HG02759 (cell line): ENCODE data around the gene C20orf173.
"Not testable (repeated sequence)": the region's sequence is repeated elsewhere in the genome, so short reads cannot be mapped to it uniquely, and the experiment has no call there.

Source experiments
- ATAC-seq: cut with Tn5 transposase; IDR thresholded peaks from one replicate; pipeline ENCODE4 v1.9.1; 2021; ENCODE audit warnings: mild to moderate bottlenecking, moderate library complexity; ENCODE audit not compliant: unreplicated experiment

C20orf173 gene, protein sequence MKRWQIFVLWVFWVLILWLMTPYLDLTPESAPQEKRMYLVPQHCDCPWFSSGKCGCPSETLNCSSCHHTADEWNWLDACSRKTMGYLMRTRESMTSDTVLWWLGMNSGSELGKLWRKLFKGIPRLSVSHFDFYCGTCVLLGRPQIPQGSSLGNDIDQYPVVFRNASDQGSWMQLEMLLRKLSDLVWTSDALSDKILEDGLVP

GRCh38 chr20:35529552-35529951, at the start of gene C20orf173:
Gene C20orf173, minus strand, starts transcription at chr20:35529652. Its CDS starts 279 bp downstream, at chr20:35529373.
- no peak for ATAC-seq

- ATAC-seq: no peak
Measured at GRCh38 chr20:35579196-35579595, 49.7 kb upstream of the C20orf173 start.

GRCh38 chr20:35578469-35578868, 49.0 kb upstream of the C20orf173 start:
- ATAC-seq: no peak

DNA sequence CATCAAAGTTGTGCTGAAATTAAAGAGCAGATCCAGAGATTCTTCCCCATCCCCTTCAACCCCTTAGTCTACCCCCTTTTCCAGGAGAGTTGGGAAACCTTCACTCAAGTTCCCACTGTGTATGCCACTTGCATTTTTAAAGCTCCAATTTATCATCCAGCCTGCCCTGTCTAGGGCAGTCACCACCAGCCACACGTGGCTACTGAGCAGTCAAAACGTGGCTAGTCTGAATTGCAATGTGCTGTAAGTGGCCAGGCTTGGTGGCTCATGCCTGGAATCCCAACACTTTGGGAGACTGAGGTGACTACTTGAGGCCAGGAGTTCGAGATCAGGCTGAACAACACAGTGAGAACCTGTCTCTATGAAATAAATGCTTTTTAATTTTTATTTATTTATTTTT, 47.4 kb upstream of the C20orf173 start:
- no peak for ATAC-seq

DNA sequence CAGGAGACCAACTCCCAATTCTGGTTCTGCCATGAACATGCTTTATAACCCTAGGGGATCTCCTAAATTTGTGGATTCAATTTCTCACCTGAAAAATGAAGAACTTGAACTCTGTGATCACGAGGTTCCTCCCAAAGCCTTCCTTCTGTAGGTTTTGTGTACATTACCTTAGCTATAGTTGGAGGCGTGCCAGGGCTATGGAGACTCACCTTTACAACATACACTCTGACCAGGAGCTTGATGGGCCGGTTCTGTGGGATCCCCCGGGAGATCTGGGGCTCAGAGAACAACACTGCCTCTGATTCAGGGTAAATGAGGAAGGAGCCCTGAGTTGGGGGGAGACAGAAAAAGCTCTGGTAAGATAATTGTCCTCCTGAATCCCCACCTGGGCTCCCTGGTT, 46.5 kb upstream of the C20orf173 start:
- no peak for ATAC-seq

GRCh38 chr20:35572838-35573237, 43.4 kb upstream of the C20orf173 start:
- no peak for ATAC-seq

- ATAC-seq: no peak
Measured at GRCh38 chr20:35571555-35571954, 42.1 kb upstream of the C20orf173 start.

DNA sequence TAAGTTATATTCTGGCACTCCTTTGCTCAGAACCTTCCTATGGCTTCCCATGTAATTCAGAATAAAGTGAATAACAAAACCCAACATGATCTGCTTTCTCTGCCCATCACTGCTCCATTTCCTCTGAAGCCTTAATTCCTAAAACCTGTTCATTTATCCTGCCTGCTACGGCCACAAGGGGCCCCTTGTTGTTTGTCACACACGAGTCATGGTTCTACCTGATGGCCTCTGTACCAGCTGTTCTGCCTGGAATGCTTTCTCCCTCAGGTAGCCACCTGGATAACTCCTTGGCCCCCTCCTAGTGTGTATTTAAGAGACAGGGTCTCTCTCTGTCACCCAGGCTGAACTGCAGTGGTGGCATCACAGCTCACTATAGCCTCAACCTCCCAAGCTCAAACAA, 39.2 kb upstream of the C20orf173 start:
- no peak for ATAC-seq

DNA sequence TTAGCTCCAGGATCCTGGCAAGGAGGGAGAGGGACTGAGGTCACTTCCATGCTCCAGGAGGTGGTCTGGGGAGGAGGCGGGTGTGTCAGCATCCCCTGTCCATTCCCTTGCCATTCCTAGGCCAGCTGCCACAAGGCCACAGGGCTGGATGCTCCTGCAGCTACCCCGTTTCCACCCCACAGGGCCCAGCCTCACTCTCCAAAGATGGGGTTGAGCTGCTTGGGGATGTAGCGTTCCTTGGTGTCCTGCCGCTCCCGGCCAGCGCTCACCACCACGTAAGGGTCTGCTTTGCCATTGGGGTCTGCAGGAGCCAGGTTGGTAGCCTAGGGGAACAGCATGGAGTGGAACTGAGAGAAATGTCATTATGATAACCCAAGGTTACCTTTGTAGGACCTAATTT, 35.5 kb upstream of the C20orf173 start:
- no peak for ATAC-seq

- ATAC-seq: no peak
Measured at GRCh38 chr20:35563834-35564233, 34.4 kb upstream of the C20orf173 start.

DNA sequence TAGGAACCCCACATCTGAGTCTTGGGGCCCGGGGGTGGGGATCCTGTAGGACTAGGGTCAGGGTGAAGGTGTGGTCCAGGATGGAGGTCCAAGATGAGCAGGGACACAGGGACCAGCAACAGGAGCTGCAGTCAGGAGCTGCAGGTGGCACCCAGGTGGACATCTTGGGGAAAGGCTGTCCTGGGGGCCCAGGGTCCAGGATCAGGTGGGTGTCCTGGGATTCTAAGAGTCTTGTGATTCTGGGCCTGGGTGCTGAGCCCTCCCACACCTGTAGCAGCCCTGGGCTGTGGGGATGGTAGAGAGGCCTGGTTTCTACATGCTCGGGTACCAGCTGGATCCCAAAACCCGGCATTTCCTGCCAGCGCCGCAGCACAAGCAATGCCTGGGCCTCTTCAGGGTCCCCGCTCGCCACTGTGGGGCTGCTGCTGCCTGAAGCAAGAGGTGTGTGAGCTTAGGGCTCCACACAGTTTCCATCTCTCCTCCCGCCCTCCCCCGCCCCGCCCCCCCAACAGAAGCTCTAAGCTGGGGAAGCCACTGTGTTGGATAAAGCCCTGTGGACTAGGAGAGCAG, 33.2 kb upstream of the C20orf173 start:
- ATAC-seq: no peak

DNA sequence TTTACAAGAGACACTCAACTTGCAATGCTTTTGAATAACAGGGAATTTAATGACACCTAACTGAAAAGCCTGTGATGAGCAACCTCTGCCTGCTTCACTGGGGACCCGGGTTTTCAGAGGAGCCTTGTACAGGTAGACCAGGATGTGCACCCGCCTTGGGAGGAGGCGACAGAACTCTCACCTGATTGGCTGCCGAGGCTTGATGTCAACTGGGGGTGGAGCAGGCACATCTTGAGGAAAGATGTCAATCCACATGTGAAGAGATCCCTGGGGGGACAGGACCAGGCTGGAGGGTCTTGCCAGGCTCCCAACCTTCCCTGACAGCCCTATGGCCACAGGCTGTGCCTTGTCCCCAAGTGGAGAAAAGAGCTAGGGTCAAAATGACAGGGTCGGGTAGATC, 32.2 kb upstream of the C20orf173 start:
- ATAC-seq: no peak

DNA sequence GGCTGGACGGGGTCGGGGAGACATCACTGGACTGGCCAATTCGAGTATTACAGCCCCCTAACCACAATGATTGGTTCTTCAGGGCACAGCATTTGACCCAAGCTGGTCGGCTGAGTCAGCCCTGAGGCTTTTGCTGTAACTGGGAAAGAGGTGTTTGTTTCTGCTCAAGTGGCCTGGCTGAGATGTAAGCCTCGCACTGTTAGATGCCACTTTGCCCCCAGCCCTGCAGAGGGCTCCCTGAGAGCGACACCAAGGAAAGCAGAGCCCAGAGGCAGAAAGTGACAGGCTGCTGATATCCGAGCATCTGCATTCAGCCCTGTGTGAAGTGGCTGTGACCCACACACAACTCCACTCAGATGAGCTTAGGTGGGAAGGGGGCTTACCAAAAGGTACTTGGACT, 31.8 kb upstream of the C20orf173 start:
- ATAC-seq: no peak

DNA sequence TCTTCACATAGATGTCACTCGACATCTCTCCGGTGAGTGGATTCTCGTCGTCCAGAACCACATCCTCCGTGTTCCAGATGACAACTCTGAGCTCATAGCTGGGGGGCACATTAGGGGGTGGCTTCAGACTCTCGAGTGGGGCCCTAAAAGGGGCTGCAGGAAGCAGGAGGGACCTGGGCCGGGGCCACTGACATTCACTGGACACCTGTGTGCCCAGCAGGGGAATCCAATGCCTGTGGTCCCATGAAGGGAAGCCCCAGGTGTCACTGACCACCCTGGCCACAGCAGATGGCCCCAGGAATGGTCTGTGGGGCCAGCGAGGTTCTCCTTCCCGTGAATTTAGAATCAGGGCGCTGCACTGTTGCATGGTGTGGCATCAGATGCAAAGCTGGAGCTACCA, 31.1 kb upstream of the C20orf173 start:
- no peak for ATAC-seq

- no peak for ATAC-seq
Measured at GRCh38 chr20:35560105-35560511, 30.7 kb upstream of the C20orf173 start.

DNA sequence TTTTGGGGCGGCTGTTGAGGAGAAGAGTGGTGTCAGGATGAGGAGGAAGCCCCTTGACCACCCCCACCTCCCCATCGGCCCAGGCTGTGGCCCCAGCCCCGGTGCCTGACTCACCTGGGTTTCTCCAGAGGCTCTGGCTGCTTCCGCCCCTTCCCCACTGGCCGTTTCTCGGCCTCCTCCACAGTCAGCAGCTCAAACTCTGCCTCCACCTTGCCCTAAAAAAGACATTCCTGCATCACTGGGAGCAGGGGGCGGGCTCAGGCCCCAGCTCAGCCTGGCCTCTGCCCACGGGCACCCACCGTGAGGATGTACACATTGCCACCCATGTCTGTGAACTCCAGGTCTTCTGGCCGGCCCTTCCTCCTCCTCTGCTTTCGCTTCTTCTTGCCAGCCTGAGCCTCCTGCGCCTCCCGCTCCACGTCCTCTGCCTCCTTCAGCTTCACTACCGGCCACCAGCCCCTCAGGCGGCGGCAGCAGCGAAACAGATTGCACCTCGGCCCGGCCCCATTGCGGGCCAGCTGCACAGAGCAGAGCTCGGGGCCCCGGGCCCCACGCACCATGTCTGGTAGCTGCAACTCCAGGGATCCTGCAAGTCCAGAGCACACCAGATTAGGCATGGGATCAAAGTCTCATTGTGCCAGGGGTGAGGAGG, 29.7 kb upstream of the C20orf173 start:
- ATAC-seq: no peak

- ATAC-seq: no peak
Measured at GRCh38 chr20:35558451-35558850, 29.0 kb upstream of the C20orf173 start.

DNA sequence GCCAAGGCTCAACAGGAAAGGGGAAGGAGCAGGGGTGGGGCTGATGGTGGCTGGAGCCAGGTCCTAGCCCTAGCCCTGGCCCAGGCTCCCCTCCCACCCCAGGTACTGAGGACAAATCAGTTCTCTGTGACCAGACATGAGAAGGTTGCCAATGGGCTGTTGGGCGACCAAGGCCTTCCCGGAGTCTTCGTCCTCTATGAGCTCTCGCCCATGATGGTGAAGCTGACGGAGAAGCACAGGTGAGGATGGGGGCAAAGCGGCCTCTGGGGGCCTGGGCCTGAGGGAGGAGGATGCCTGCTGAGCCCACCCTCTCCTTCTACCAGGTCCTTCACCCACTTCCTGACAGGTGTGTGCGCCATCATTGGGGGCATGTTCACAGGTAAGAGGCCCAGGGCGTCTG, 27.4 kb upstream of the C20orf173 start:
- ATAC-seq: no peak

DNA sequence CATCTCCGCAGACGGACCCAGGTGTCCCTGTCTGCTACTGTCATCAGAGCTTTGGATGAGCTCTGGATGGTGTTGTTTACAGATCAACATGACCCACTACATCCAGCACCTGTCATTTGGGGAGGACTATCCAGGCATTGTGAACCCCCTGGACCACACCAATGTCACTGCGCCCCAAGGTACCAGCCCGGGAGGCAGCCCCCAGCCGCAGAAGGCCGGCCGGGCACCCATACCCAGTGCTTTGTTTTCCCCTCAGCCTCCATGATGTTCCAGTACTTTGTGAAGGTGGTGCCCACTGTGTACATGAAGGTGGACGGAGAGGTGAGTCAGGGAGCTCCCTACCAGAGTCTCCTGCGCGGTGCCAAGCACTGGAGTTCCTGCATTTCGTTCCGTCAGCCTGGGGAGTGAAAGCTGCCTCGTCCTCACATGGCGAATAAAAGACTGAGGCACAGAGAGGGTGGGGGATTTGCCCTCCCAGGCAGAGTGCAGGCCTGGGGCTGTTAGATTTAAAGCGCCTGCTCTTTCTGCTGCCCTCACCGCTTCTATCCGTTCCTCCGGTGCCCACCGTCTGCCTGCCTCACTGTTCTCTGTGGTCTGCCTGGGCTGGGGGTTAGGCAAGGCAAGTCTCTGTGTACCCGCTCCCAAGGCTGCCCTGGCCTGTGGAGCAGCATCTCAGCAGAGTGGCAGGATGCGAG, 26.6 kb upstream of the C20orf173 start:
- ATAC-seq: no peak

DNA sequence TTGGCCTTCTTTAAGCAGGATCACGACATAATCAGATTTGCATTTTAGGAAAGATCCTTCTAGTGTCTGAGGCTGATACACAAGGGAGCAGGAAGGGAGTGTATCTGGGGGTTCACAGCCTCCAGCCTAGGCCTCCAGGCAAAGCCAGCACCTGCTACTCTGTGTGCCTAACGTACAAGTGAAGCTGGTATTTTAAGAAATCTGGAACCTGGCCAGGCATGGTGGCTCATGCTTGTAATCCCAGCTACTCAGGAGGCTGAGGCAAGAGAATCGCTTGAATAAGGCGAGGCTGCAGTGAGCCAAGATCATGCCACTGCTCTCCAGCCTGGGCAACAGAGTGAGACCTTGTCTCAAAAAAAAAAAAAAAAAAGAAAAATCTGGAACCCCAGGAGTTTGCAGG, 26.0 kb upstream of the C20orf173 start:
- not testable (repeated sequence) for ATAC-seq

- ATAC-seq: no peak
Measured at GRCh38 chr20:35552914-35553313, 23.5 kb upstream of the C20orf173 start.

DNA sequence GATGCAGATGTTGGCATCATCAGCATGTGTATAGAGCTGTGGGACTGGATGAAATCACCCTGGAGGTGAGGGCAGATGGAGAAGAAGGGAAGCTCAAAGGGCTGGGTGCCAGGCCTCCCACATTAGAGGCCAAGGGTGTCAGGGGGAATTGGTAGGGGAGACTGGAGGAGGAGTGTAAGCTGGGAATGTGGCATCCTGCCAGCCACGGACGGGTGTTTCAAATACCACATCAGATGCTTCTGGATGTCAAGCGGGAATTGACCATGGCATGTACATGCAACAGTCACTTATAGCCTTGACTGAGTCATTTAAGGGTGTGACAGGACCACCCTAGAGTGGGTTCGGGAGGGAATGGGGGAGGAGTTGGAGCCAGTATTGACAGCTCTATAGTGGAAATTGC, 22.1 kb upstream of the C20orf173 start:
- ATAC-seq: no peak
